ENCODE measurements around the gene ZNF211. TPM values are rescaled to one million over a fixed set of nuclear protein-coding genes. Genes with fewer than 3 reads are reported as not detected.

Gene ZNF211
- polyA plus RNA-seq, 1 donor (not counting 4 experiments of a cell fraction or from before 2014, with no cell fraction given), result 15.5 TPM

GRCh38 chr19:57587529-57587928, 45.4 kb upstream of the ZNF211 start:
- FAIRE-seq, result no peak
- Histone ChIP-seq H3K9me3 (ENCODE audit: control insufficient read depth, low read depth, low read length) (peaks cover 26% of the 10 kb centered on the region), H3K27ac (ENCODE audit: control insufficient read depth, insufficient read depth, low read length) (no peak overlapping the region), H3K79me2 (ENCODE audit: control insufficient read depth, insufficient read depth, low read length) (peaks cover 2% of the 10 kb centered on the region), H4K20me1 (ENCODE audit: control insufficient read depth, extremely low read depth, insufficient read depth, low read length) (no peaks in the 10 kb centered on the region), H3K9me1 (ENCODE audit: control insufficient read depth, extremely low read depth, insufficient read depth, low read length) (no peaks in the 10 kb centered on the region), H3K36me3 (ENCODE audit: control insufficient read depth in 2 of 2, extremely low read depth in 1 of 2, insufficient read depth in 2 of 2, low read length in 2 of 2) (peaks cover 8 to 10% of the 10 kb centered on the region in 2 experiments), H3K4me2 (ENCODE audit: control insufficient read depth, extremely low read depth, insufficient read depth, low read depth, low read length) (no peak overlapping the region), H3K4me1 (ENCODE audit: control insufficient read depth, extremely low read depth, insufficient read depth, low read length) (peaks cover 17% of the 10 kb centered on the region), H3K4me3 (ENCODE audit: control insufficient read depth in 2 of 3, extremely low read depth in 1 of 3, insufficient read depth in 2 of 3, low read depth in 1 of 3, low read length in 3 of 3) (no peak overlapping the region), H3K9ac (ENCODE audit: control insufficient read depth, extremely low read depth, insufficient read depth, low read length) (no peak overlapping the region), H2AFZ (ENCODE audit: control insufficient read depth, low read length) (no peak overlapping the region), H3K27me3 (ENCODE audit: control insufficient read depth, extremely low read depth, insufficient read depth, low read length) (no peaks in the 10 kb centered on the region)
- TF ChIP-seq EZH2 (IDR thresholded peaks at IDR 0.05; ENCODE audit: low read length) (no peak), CTCF (optimal IDR thresholded peaks at IDR 0.05 in 1 of 3, IDR thresholded peaks at IDR 0.05 in 1 of 3, conservative IDR thresholded peaks at IDR 0.05 in 1 of 3; ENCODE audit: extremely low read depth in 1 of 3, insufficient read depth in 2 of 3, low read length in 3 of 3) (no peak)
- no peak for DNase-seq (ENCODE audit: low read depth, low spot score)
- dilution Hi-C loops (cut with MboI; ENCODE audit: extremely low pct_ligation_motif_present, low sequenced_read_pairs), result no loop called here

GRCh38 chr19:57599377-57599760, 33.6 kb upstream of the ZNF211 start:
- Histone ChIP-seq H3K4me2 (ENCODE audit: control insufficient read depth, extremely low read depth, insufficient read depth, low read depth, low read length) (peak overlapping the region; percentile 93), H3K9me1 (ENCODE audit: control insufficient read depth, extremely low read depth, insufficient read depth, low read length) (no peaks in the 10 kb centered on the region), H3K36me3 (ENCODE audit: control insufficient read depth in 2 of 2, extremely low read depth in 1 of 2, insufficient read depth in 2 of 2, low read length in 2 of 2) (peaks cover 0 to 3% of the 10 kb centered on the region in 2 experiments), H3K27me3 (ENCODE audit: control insufficient read depth, extremely low read depth, insufficient read depth, low read length) (no peaks in the 10 kb centered on the region), H2AFZ (ENCODE audit: control insufficient read depth, low read length) (peak overlapping the region; percentile 97), H4K20me1 (ENCODE audit: control insufficient read depth, extremely low read depth, insufficient read depth, low read length) (no peaks in the 10 kb centered on the region), H3K9me3 (ENCODE audit: control insufficient read depth, low read depth, low read length) (no peaks in the 10 kb centered on the region), H3K27ac (ENCODE audit: control insufficient read depth, insufficient read depth, low read length) (no peak overlapping the region), H3K9ac (ENCODE audit: control insufficient read depth, extremely low read depth, insufficient read depth, low read length) (no peak overlapping the region), H3K4me1 (ENCODE audit: control insufficient read depth, extremely low read depth, insufficient read depth, low read length) (peaks cover 5% of the 10 kb centered on the region), H3K79me2 (ENCODE audit: control insufficient read depth, insufficient read depth, low read length) (peaks cover 15% of the 10 kb centered on the region), H3K4me3 (ENCODE audit: control insufficient read depth in 2 of 3, extremely low read depth in 1 of 3, insufficient read depth in 2 of 3, low read depth in 1 of 3, low read length in 3 of 3) (peak overlapping the region; percentile 77 to 87 (median 85))
- FAIRE-seq, result no peak
- dilution Hi-C loops (cut with MboI; ENCODE audit: extremely low pct_ligation_motif_present, low sequenced_read_pairs), result no loop called here
- DNase-seq (ENCODE audit: low read depth, low spot score), result no peak
- TF ChIP-seq EZH2 (IDR thresholded peaks at IDR 0.05; ENCODE audit: low read length) (no peak), CTCF (optimal IDR thresholded peaks at IDR 0.05 in 1 of 3, IDR thresholded peaks at IDR 0.05 in 1 of 3, conservative IDR thresholded peaks at IDR 0.05 in 1 of 3; ENCODE audit: extremely low read depth in 1 of 3, insufficient read depth in 2 of 3, low read length in 3 of 3) (peak in 1 of 3 experiments; percentile 1)
